ENCODE data around the gene CUBN. TPM values are rescaled to one million over a fixed set of nuclear protein-coding genes. Genes with fewer than 3 reads are reported as not detected.

CUBN gene
- total and polyA plus RNA-seq, 7 donors, result 0.25 to 2.4 (median 1.1) TPM; not detected in 2

DNA sequence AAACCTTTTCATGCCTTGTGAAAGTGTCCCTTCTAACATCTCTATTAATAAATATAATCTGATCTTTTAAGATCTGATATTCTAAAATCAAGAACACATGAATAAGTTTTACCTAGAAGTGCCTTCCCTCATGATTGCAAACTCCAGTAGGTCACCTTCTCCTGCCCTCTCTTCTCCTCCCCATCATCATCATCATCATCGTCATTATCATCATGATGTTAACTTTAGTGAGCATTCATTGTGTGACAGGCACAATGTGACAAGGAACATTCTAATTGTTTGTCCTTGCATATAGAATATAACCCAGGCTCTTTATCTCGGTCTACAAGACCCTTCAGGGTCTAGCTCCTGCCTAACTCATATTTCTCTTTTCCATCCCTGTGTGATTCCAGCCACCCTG, 51.7 kb downstream of the CUBN start:
- Histone ChIP-seq H3K36me3 (no peaks in the 10 kb centered on the region), H3K27ac (no peak overlapping the region), H3K27me3 (no peaks in the 10 kb centered on the region), H3K9me3 (no peaks in the 10 kb centered on the region), H3K4me1 (peaks cover 0 to 9% (median 4%) of the 10 kb centered on the region in 4 donors), H3K4me3 (no peak overlapping the region)
- intact Hi-C loops (cut with DNase I), result no loop called here
- no peak for TF ChIP-seq POLR2AphosphoS5 (IDR thresholded peaks at IDR 0.05)
- TF ChIP-seq EP300 (IDR thresholded peaks at IDR 0.05), result no peak
- TF ChIP-seq, protein P1, sequence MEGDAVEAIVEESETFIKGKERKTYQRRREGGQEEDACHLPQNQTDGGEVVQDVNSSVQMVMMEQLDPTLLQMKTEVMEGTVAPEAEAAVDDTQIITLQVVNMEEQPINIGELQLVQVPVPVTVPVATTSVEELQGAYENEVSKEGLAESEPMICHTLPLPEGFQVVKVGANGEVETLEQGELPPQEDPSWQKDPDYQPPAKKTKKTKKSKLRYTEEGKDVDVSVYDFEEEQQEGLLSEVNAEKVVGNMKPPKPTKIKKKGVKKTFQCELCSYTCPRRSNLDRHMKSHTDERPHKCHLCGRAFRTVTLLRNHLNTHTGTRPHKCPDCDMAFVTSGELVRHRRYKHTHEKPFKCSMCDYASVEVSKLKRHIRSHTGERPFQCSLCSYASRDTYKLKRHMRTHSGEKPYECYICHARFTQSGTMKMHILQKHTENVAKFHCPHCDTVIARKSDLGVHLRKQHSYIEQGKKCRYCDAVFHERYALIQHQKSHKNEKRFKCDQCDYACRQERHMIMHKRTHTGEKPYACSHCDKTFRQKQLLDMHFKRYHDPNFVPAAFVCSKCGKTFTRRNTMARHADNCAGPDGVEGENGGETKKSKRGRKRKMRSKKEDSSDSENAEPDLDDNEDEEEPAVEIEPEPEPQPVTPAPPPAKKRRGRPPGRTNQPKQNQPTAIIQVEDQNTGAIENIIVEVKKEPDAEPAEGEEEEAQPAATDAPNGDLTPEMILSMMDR (IDR thresholded peaks at IDR 0.05), result no peak
- TF ChIP-seq POLR2A (IDR thresholded peaks at IDR 0.05), result no peak
- 87 to 93% methylated on average over 2 of the region's 2 CpGs for WGBS, 2 donors
- no peak for DNase-seq

DNA sequence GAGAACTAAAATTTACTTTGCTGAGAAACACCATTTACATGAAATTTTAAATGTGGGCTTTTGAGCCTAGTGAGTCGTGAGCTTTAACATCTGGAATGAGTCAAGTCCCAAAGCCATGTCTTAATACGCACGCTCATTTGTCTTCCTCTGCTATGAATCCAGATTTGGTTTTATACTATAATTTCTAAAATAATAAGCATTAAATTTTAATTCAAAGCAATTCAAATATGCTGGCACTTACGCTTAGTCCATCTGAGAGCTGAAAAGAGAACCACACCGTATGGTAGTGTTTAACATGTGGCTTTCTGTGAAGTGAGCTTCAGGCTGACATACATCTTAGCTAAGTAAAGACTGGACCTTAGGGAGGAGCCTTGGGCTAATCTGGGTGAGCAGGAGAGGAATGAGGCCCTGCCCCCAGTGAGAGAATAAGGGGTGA, 52.2 kb downstream of the CUBN start:
- DNase-seq, result no peak
- WGBS, 2 donors, result 89 to 95% methylated on average over 5 of the region's 5 CpGs
- no peaks in the 10 kb centered on the region for H3K36me3 ChIP-seq
- H3K27ac ChIP-seq, result no peak overlapping the region
- intact Hi-C loops (cut with DNase I), result no loop called here
- no peaks in the 10 kb centered on the region for H3K27me3 ChIP-seq
- no peak overlapping the region for H3K4me3 ChIP-seq
- peaks cover 0 to 9% (median 4%) of the 10 kb centered on the region in 4 donors for H3K4me1 ChIP-seq
- H3K9me3 ChIP-seq, result no peaks in the 10 kb centered on the region
- TF ChIP-seq POLR2A (IDR thresholded peaks at IDR 0.05), result no peak
- no peak for TF ChIP-seq EP300 (IDR thresholded peaks at IDR 0.05)
- TF ChIP-seq, protein P1 (IDR thresholded peaks at IDR 0.05), result no peak
- TF ChIP-seq POLR2AphosphoS5 (IDR thresholded peaks at IDR 0.05), result no peak

GRCh38 chr10:17076626-17077345, 52.8 kb downstream of the CUBN start:
- Histone ChIP-seq H3K27ac (peak overlapping the region in 2 of 4 donors; percentile 54 to 59), H3K4me3 (no peak overlapping the region), H3K27me3 (no peaks in the 10 kb centered on the region), H3K36me3 (no peaks in the 10 kb centered on the region), H3K9me3 (no peaks in the 10 kb centered on the region), H3K4me1 (peaks cover 0 to 9% (median 4%) of the 10 kb centered on the region in 4 donors)
- intact Hi-C loops (cut with DNase I), result no loop called here
- DNase-seq, result no peak
- 80 to 81% methylated on average over 8 of the region's 8 CpGs for WGBS, 2 donors
- TF ChIP-seq, protein P1 (IDR thresholded peaks at IDR 0.05), result no peak
- TF ChIP-seq EP300 (IDR thresholded peaks at IDR 0.05), result no peak

DNA sequence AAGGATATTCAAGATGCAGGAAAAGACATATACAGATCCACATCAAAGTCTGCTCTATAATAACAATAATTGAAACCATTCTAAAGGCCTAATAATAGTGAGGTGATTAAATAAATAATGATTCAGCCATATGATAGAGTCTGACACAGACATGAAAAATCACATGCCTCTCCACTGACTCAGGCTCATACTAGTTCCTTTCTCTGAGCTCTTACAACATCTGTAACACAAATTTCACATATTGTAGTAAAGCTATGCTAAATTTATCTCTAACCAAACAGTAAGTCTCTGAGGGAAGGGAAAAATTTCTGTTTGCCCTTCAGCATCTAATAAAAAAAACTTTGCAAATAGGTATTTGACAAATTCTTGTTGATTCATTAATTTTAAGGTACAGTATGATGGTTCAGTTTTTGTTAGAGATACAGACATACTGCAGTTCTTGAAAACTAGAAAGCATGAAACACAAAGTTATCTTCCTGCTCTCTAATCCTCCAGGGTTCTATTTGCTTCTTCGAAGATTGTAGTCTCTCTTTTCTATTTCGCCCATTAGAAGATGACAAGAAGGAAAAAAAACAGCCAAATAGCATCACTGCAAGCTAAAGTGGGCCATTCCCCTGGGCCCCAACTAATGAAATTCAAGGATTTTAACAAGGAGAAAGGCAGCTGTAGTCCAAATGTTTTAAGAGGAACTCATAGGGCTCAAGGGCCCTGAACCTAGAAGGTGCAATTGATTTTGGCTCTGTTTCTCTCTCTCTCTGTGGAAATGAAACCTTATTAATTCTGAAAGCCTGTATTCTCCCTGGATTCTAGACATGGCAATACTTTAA, 53.9 kb downstream of the CUBN start:
- no peak overlapping the region for H3K4me3 ChIP-seq
- DNase-seq, result no peak
- intact Hi-C loops (cut with DNase I), result no loop called here

GRCh38 chr10:17074541-17074847, 55.1 kb downstream of the CUBN start:
- H3K4me1 ChIP-seq, result peaks cover 0 to 9% (median 4%) of the 10 kb centered on the region in 4 donors
- H3K36me3 ChIP-seq, result no peaks in the 10 kb centered on the region
- TF ChIP-seq, protein P1 (IDR thresholded peaks at IDR 0.05), result no peak
- TF ChIP-seq POLR2A (IDR thresholded peaks at IDR 0.05) (no peak), POLR2AphosphoS5 (IDR thresholded peaks at IDR 0.05) (no peak), EP300 (IDR thresholded peaks at IDR 0.05) (no peak)
- H3K9me3 ChIP-seq, result no peaks in the 10 kb centered on the region
- H3K27ac ChIP-seq, result no peak overlapping the region
- intact Hi-C loops (cut with DNase I), result no loop called here
- no peak overlapping the region for H3K4me3 ChIP-seq
- no peaks in the 10 kb centered on the region for H3K27me3 ChIP-seq
- no peak for DNase-seq

More for the DNA sequence above, 53.9 kb downstream of the CUBN start:
- TF ChIP-seq EP300 (IDR thresholded peaks at IDR 0.05), result no peak
- TF ChIP-seq POLR2AphosphoS5 (IDR thresholded peaks at IDR 0.05), result peak in 2 of 4 donors; percentile 37 to 64
- Histone ChIP-seq H3K9me3 (no peaks in the 10 kb centered on the region), H3K27me3 (no peaks in the 10 kb centered on the region), H3K27ac (peak overlapping the region in 3 of 4 donors; percentile 54 to 67 (median 59)), H3K4me1 (peaks cover 0 to 9% (median 4%) of the 10 kb centered on the region in 4 donors), H3K36me3 (no peaks in the 10 kb centered on the region)
- WGBS, 2 donors, result 84 to 88% methylated on average over 2 of the region's 2 CpGs
